ENCODE measurements around the gene SLC35E4. TPM values are rescaled to one million over a fixed set of nuclear protein-coding genes. Genes with fewer than 3 reads are reported as not detected.
"Not testable (repeated sequence)": the region's sequence is repeated elsewhere in the genome, so short reads cannot be mapped to it uniquely, and the experiment has no call there.

Gene SLC35E4
- total and polyA plus RNA-seq, 4 donors = 5.1 to 8.3 (median 6.1) TPM

DNA sequence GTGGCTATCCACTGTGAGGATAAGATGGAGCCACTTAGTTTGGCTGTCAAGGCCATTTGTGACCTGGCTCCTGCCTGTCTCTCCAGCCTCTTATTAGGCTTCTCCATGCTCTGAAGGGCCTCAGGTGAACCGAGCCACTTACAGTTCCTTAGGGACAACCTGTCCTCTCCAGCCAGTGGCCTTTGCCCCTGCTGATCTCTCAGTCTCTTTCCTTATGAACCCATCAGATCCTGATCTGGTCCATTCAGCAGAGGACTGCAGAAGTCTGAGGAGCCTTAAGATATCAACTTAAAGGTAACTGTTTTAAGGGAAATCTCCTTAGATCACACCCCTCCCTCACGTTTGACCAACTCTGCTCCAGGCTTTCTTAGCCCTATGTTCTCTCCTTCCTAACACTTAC, 29.7 kb downstream of the SLC35E4 start:
- H3K27ac ChIP-seq (ENCODE audit: low read depth, low read length) = no peak overlapping the region
- H3K27me3 ChIP-seq (ENCODE audit: control insufficient read depth, insufficient read depth, low read length) = no peaks in the 10 kb centered on the region
- H3K9me3 ChIP-seq (ENCODE audit: control insufficient read depth, insufficient read depth, low read length) = no peaks in the 10 kb centered on the region
- 77% methylated on average over 1 of the region's 2 CpGs for WGBS (ENCODE audit: insufficient coverage)
- H3K36me3 ChIP-seq (ENCODE audit: control insufficient read depth, insufficient read depth, low read length) = peaks cover 24% of the 10 kb centered on the region
- peaks cover 14% of the 10 kb centered on the region for H3K4me1 ChIP-seq (ENCODE audit: control insufficient read depth, insufficient read depth, low read length)
- no peak overlapping the region for H3K4me3 ChIP-seq (ENCODE audit: low read depth, low read length)
- DNase-seq (ENCODE audit: low read depth in 4 of 6, low spot score in 6 of 6) = no peak

DNA sequence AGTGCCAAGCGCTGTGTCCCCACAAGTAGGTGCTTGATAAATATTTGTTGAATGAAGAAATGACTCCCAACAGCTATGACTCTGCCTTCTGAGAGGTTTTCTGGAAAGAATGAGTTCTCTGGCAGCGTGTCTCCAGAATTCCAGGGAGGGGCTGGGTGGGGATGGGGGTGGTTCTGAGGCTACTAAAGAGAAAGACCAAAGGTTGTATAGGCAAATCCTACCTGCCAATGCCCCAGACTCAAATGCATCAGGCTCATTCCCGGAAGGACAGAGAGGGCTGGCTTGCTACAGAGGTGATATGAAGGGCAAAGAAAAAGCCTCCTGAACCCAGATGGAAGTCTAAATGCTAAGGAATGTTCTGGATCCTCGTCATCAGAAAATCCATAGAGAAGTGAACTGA, 30.2 kb downstream of the SLC35E4 start:
- WGBS (ENCODE audit: insufficient coverage) = 82% methylated on average over 3 of the region's 4 CpGs

DNA sequence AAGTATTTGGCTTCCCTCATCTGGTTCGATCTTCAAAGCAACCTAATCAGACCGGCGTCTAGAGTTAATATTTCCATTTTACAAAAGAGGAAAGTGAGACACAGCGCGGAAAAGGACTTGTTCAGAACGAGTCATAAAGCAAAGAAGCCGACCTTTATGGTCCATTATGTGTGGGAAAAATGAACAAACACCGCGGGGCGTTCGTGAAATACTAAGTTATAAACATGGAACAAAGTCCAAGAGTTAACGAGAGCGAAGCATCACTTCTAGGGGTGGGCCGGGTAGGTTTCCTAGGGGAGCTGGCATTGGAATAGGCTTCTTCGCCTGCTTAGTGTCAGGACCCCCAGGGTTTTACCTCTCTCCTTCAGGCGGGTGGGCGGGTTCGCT, 31.5 kb downstream of the SLC35E4 start:
- peaks cover 14% of the 10 kb centered on the region for H3K4me1 ChIP-seq (ENCODE audit: control insufficient read depth, insufficient read depth, low read length)
- no peaks in the 10 kb centered on the region for H3K9me3 ChIP-seq (ENCODE audit: control insufficient read depth, insufficient read depth, low read length)
- peaks cover 23% of the 10 kb centered on the region for H3K36me3 ChIP-seq (ENCODE audit: control insufficient read depth, insufficient read depth, low read length)
- H3K27ac ChIP-seq (ENCODE audit: low read depth, low read length) = peak overlapping the region; percentile 3
- H3K4me3 ChIP-seq (ENCODE audit: low read depth, low read length) = peak overlapping the region; percentile 70
- no peaks in the 10 kb centered on the region for H3K27me3 ChIP-seq (ENCODE audit: control insufficient read depth, insufficient read depth, low read length)
- no peak for DNase-seq (ENCODE audit: low read depth in 4 of 6, low spot score in 6 of 6)
- 1% methylated on average over 15 of the region's 18 CpGs for WGBS (ENCODE audit: insufficient coverage)

More for the DNA sequence above, 30.2 kb downstream of the SLC35E4 start:
- Histone ChIP-seq H3K4me1 (ENCODE audit: control insufficient read depth, insufficient read depth, low read length) (peaks cover 14% of the 10 kb centered on the region), H3K27ac (ENCODE audit: low read depth, low read length) (no peak overlapping the region), H3K4me3 (ENCODE audit: low read depth, low read length) (no peak overlapping the region), H3K9me3 (ENCODE audit: control insufficient read depth, insufficient read depth, low read length) (no peaks in the 10 kb centered on the region), H3K36me3 (ENCODE audit: control insufficient read depth, insufficient read depth, low read length) (peaks cover 24% of the 10 kb centered on the region), H3K27me3 (ENCODE audit: control insufficient read depth, insufficient read depth, low read length) (no peaks in the 10 kb centered on the region)
- no peak for DNase-seq (ENCODE audit: low read depth in 4 of 6, low spot score in 6 of 6)

DNA sequence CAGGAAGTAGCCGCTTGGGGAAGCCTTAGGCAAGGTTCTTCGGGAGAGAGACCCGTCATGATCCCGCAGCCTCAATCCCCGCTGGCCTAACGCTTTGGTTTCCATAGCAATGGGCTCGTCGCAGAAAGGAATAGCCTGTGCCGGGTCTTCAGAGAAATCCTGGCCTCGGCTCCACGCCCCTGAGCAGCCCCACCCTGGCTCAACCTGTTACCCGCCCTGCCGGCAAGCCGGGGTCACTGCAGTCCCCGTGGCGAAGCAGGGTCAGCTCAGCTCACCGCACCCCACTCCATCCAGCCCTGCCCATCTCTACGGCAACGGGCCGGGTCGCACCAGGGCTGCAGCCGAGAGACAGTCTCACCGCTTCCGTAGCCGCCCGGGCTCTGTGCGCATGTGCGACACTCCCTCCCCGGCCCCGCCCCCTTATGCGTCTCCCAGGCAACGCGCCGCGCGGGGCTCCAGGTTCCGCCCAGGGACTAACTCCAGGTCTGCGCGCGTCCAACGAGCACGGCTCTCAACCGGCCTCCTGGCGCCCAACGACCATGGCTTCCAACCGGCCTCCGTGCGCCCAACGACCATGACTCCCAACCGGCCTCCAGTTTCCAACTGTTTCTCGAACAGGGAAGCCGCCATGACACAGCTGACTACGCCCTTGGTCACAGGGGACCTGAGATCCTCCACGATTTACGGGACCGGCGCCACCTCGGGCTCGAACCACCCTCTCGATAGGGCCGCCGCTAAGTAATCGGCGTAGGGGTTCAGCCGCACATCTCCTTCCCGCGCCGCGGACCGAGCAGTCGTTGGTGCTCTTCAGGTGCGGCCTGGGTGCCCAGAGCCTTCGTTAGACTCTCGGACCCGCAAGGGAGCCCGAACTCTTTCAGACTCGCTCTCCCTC, 32.2 kb downstream of the SLC35E4 start, which contains the start of gene DUSP18:
Gene DUSP18 (minus strand): TSS at position 382 of the 892 bp plus-strand sequence. CDS start 3,872 bp downstream, outside the sequence.
- under 1% methylated on average over 77 of the region's 77 CpGs for WGBS (ENCODE audit: insufficient coverage)
- H3K4me3 ChIP-seq (ENCODE audit: low read depth, low read length) = peak within 1 kb of the TSS; percentile 70
- H3K27ac ChIP-seq (ENCODE audit: low read depth, low read length) = peak within 1 kb of the TSS; percentile 3

GRCh38 chr22:30668386-30668710, 32.8 kb downstream of the SLC35E4 start:
- DNase-seq (ENCODE audit: low read depth in 4 of 6, low spot score in 6 of 6) = no peak
- no peaks in the 10 kb centered on the region for H3K27me3 ChIP-seq (ENCODE audit: control insufficient read depth, insufficient read depth, low read length)
- H3K4me3 ChIP-seq (ENCODE audit: low read depth, low read length) = peak overlapping the region; percentile 70
- no peaks in the 10 kb centered on the region for H3K9me3 ChIP-seq (ENCODE audit: control insufficient read depth, insufficient read depth, low read length)
- peak overlapping the region; percentile 1 for H3K27ac ChIP-seq (ENCODE audit: low read depth, low read length)
- H3K36me3 ChIP-seq (ENCODE audit: control insufficient read depth, insufficient read depth, low read length) = peaks cover 11% of the 10 kb centered on the region
- peaks cover 14% of the 10 kb centered on the region for H3K4me1 ChIP-seq (ENCODE audit: control insufficient read depth, insufficient read depth, low read length)
- WGBS (ENCODE audit: insufficient coverage) = 11% methylated on average over 9 of the region's 10 CpGs

More for the DNA sequence above, 32.2 kb downstream of the SLC35E4 start, which contains the start of gene DUSP18:
- DNase-seq (ENCODE audit: low read depth in 4 of 6, low spot score in 6 of 6) = peak; percentile 79 to 97 (median 86)
- Histone ChIP-seq H3K4me1 (ENCODE audit: control insufficient read depth, insufficient read depth, low read length) (peaks cover 14% of the 10 kb centered on the region), H3K9me3 (ENCODE audit: control insufficient read depth, insufficient read depth, low read length) (no peaks in the 10 kb centered on the region), H3K36me3 (ENCODE audit: control insufficient read depth, insufficient read depth, low read length) (peaks cover 17% of the 10 kb centered on the region), H3K27me3 (ENCODE audit: control insufficient read depth, insufficient read depth, low read length) (no peaks in the 10 kb centered on the region)

GRCh38 chr22:30671071-30671470, 35.5 kb downstream of the SLC35E4 start:
- Histone ChIP-seq H3K9me3 (ENCODE audit: control insufficient read depth, insufficient read depth, low read length) (no peaks in the 10 kb centered on the region), H3K4me3 (ENCODE audit: low read depth, low read length) (no peak overlapping the region), H3K27me3 (ENCODE audit: control insufficient read depth, insufficient read depth, low read length) (no peaks in the 10 kb centered on the region), H3K4me1 (ENCODE audit: control insufficient read depth, insufficient read depth, low read length) (peaks cover 13% of the 10 kb centered on the region), H3K27ac (ENCODE audit: low read depth, low read length) (no peak overlapping the region), H3K36me3 (ENCODE audit: control insufficient read depth, insufficient read depth, low read length) (no peaks in the 10 kb centered on the region)
- 57% methylated on average over 1 of the region's 3 CpGs for WGBS (ENCODE audit: insufficient coverage)
- no peak for DNase-seq (ENCODE audit: low read depth in 4 of 6, low spot score in 6 of 6)

GRCh38 chr22:30673136-30673535, 37.6 kb downstream of the SLC35E4 start:
- Histone ChIP-seq H3K27me3 (ENCODE audit: control insufficient read depth, insufficient read depth, low read length) (no peaks in the 10 kb centered on the region), H3K4me1 (ENCODE audit: control insufficient read depth, insufficient read depth, low read length) (peaks cover 8% of the 10 kb centered on the region), H3K36me3 (ENCODE audit: control insufficient read depth, insufficient read depth, low read length) (no peaks in the 10 kb centered on the region), H3K27ac (ENCODE audit: low read depth, low read length) (no peak overlapping the region), H3K4me3 (ENCODE audit: low read depth, low read length) (no peak overlapping the region), H3K9me3 (ENCODE audit: control insufficient read depth, insufficient read depth, low read length) (no peaks in the 10 kb centered on the region)
- no peak for DNase-seq (ENCODE audit: low read depth in 4 of 6, low spot score in 6 of 6)
- WGBS (ENCODE audit: insufficient coverage) = 96% methylated on average over 4 of the region's 4 CpGs

DNA sequence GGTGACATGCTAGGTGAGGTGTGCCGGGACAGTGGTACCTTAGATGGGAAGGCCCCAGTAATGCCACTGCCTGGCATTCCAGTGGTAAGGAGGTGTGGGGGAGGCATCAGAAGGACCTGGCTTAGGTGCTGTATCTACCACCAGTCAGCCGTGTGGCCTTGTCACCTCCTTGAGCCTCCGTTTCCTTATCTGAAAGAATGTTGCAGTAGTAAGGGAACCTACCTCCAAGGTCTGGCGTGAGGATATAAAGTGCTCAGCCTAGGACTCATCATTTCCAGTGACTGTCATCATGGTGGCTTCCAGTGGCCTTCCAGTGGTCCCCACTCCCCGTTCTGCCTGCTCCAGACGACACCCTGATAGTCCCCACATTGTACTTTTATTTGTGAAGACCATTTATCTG, 38.9 kb downstream of the SLC35E4 start:
- Histone ChIP-seq H3K27me3 (ENCODE audit: control insufficient read depth, insufficient read depth, low read length) (no peaks in the 10 kb centered on the region), H3K36me3 (ENCODE audit: control insufficient read depth, insufficient read depth, low read length) (no peaks in the 10 kb centered on the region), H3K27ac (ENCODE audit: low read depth, low read length) (no peak overlapping the region), H3K9me3 (ENCODE audit: control insufficient read depth, insufficient read depth, low read length) (no peaks in the 10 kb centered on the region), H3K4me1 (ENCODE audit: control insufficient read depth, insufficient read depth, low read length) (peaks cover 6% of the 10 kb centered on the region), H3K4me3 (ENCODE audit: low read depth, low read length) (no peak overlapping the region)
- DNase-seq (ENCODE audit: low read depth in 4 of 6, low spot score in 6 of 6) = no peak
- 83% methylated on average over 6 of the region's 6 CpGs for WGBS (ENCODE audit: insufficient coverage)

DNA sequence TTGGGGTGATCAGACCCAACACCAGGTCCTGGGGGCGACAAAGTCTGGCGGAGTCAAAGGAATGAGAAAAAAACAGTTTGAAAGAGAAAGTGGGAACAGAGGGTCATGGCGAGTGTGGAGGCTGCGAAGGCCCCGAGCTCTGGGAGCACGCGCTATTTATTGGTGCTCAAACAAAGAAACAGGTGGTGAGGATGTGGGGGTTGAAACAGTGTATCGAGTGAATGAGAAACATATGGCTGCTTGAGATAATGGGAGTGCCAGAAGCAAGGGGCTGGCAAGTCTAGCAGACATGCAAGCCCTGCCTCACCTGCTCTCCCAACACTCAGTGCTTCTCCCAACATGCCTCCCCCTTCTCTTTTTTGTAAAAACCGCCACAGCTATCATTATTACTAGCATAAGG, 39.9 kb downstream of the SLC35E4 start:
- Histone ChIP-seq H3K9me3 (ENCODE audit: control insufficient read depth, insufficient read depth, low read length) (no peaks in the 10 kb centered on the region), H3K27ac (ENCODE audit: low read depth, low read length) (no peak overlapping the region), H3K4me3 (ENCODE audit: low read depth, low read length) (no peak overlapping the region), H3K27me3 (ENCODE audit: control insufficient read depth, insufficient read depth, low read length) (no peaks in the 10 kb centered on the region), H3K4me1 (ENCODE audit: control insufficient read depth, insufficient read depth, low read length) (peaks cover 12% of the 10 kb centered on the region), H3K36me3 (ENCODE audit: control insufficient read depth, insufficient read depth, low read length) (no peaks in the 10 kb centered on the region)
- peak in 2 of 6 donors; percentile 28 to 47 for DNase-seq (ENCODE audit: low read depth in 4 of 6, low spot score in 6 of 6)
- WGBS (ENCODE audit: insufficient coverage) = 52% methylated on average over 8 of the region's 9 CpGs

DNA sequence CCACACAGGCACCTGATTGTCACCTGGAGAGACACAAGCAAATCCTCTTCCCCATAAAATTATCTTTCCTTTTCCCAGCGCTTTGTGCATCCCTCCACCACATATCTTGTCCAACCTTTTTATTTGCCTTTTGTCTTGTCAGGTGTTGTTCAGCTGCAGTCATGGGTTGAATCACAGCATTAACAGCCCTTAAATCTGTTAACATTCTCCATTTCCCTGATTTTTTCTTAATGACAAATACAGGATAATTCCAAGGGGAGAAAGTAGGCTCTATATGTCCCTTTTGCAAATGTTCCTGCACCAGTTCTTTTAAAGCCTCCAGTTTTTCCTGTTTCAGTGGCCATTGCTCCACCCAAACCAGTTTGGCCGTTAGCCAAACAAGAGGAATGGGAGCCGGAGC, 41.0 kb downstream of the SLC35E4 start:
- not testable (repeated sequence) for H3K9me3 ChIP-seq (ENCODE audit: control insufficient read depth, insufficient read depth, low read length); DNase-seq (ENCODE audit: low read depth in 4 of 6, low spot score in 6 of 6); H3K27me3 ChIP-seq (ENCODE audit: control insufficient read depth, insufficient read depth, low read length); H3K4me3 ChIP-seq (ENCODE audit: low read depth, low read length); H3K36me3 ChIP-seq (ENCODE audit: control insufficient read depth, insufficient read depth, low read length); H3K27ac ChIP-seq (ENCODE audit: low read depth, low read length)
- 88% methylated on average over 3 of the region's 3 CpGs for WGBS (ENCODE audit: insufficient coverage)
- peaks cover 17% of the 10 kb centered on the region for H3K4me1 ChIP-seq (ENCODE audit: control insufficient read depth, insufficient read depth, low read length)

All from spinal cord (tissue), 10 donors.